Testis (tissue), 2 donors: ENCODE data around the gene PCDHA9.

Experiments used
- CTCF ChIP-seq, 3 experiments: fragments of 450-650 bp in 2 of 3; fragments of 200-600 bp in 1 of 3; sonication (generic) in 1 of 3; IDR thresholded peaks; one replicate each; pipeline ENCODE4 v1.5.1; 2016 to 2019; ENCODE audit warnings: antibody characterized with exemption in 3 of 3, mild to moderate bottlenecking in 2 of 3, moderate library complexity in 1 of 3
- POLR2A ChIP-seq: fragments of 450-650 bp; IDR thresholded peaks from one replicate; pipeline ENCODE4 v1.6.1; 2017; ENCODE audit warnings: antibody characterized with exemption, mild to moderate bottlenecking, moderate library complexity

GRCh38 chr5:140883927-140884697 lies 35.9 kb downstream of the PCDHA9 start:
- TF ChIP-seq CTCF (IDR thresholded peaks at IDR 0.05) = no peak
- TF ChIP-seq POLR2A = no peak
